Colonic mucosa (tissue), 4 donors: ENCODE measurements around the gene SLCO3A1. TPM values are rescaled to one million over a fixed set of nuclear protein-coding genes. Genes with fewer than 3 reads are reported as not detected.

Experiments used
- DNase-seq: peaks from one replicate; pipeline ENCODE4 v3.0.0-alpha.2; 2020
- H3K27ac ChIP-seq: fragments of 200-600 bp; one replicate; pipeline ENCODE4 v1.8.0; 2021
- H3K27me3 ChIP-seq: fragments of 200-600 bp; one replicate; pipeline ENCODE4 v1.8.0; 2021
- H3K36me3 ChIP-seq: fragments of 200-600 bp; one replicate; pipeline ENCODE4 v1.8.0; 2021
- H3K4me1 ChIP-seq: fragments of 200-600 bp; one replicate; pipeline ENCODE4 v1.8.0; 2021; ENCODE audit warnings: mild to moderate bottlenecking
- H3K4me3 ChIP-seq: fragments of 200-600 bp; one replicate; pipeline ENCODE4 v1.8.0; 2021
- H3K9ac ChIP-seq, 2 donors: one replicate each; pipeline ENCODE4 v1.7.0; 2013; ENCODE audit warnings: control low read depth in 2 of 2, low read depth in 2 of 2, low read length in 2 of 2
- H3K9me3 ChIP-seq: fragments of 200-600 bp; one replicate; pipeline ENCODE4 v1.8.0; 2021
- CTCF ChIP-seq: fragments of 200-600 bp; IDR thresholded peaks from one replicate; pipeline ENCODE4 v1.8.0; 2022; ENCODE audit warnings: antibody characterized with exemption, mild to moderate bottlenecking
- intact Hi-C: fragments of 100-400 bp; cut with DNase I; formaldehyde crosslinking; loops from one replicate; pipeline ENCODE4 v1.14.1; 2022
- total RNA-seq, 2 donors: library from RNA; stranded (reverse); fragmentation: NEBNext Ultra II Directional in 1 of 2; extraction: Animal tissue kit (Norgen Biotek cat#: 25700) in 1 of 2; gene quantifications; one replicate each; pipeline ENCODE4 v1.2.1, GENCODE V29; 2021
- donor health status: healthy.
- donor health status: DM: no; HTN: no; CAD: no.
- donor health status: DM: no; HTN: no; CAD: no.

Gene SLCO3A1
- total RNA-seq, 2 donors from 2014 or later: 11.4 to 24.6 TPM

- H3K4me3 ChIP-seq: no peak overlapping the region
- H3K27me3 ChIP-seq: no peaks in the 10 kb centered on the region
- intact Hi-C loops: no loop called here
- no peaks in the 10 kb centered on the region for H3K36me3 ChIP-seq
- H3K27ac ChIP-seq: no peak overlapping the region
- TF ChIP-seq CTCF: no peak
- H3K9ac ChIP-seq: no peak overlapping the region
- H3K9me3 ChIP-seq: no peaks in the 10 kb centered on the region
- DNase-seq: no peak
- no peaks in the 10 kb centered on the region for H3K4me1 ChIP-seq
These were observed 67.8 kb downstream of the SLCO3A1 start for GRCh38 chr15:91921188-91921842.

DNA sequence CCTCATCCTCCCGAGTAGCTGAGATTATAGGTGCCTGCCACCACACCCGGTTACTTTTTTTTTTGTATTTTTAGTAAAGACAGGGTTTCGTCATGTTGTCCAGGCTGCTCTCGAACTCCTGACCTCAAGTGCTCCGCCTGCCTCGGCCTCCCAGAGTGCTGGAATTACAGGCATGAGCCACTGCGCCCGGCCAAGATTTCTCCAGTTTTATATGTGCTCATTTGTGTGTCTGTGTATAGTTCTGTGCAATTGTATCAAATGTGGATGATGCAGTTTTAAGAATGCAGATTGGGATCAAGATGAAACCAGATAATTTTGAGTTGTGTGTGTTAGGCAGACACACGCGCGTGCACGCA, 68.3 kb downstream of the SLCO3A1 start:
- Histone ChIP-seq H3K4me3 (no peak overlapping the region), H3K9ac (no peak overlapping the region), H3K27me3 (no peaks in the 10 kb centered on the region), H3K27ac (no peak overlapping the region), H3K36me3 (no peaks in the 10 kb centered on the region), H3K4me1 (no peaks in the 10 kb centered on the region), H3K9me3 (no peaks in the 10 kb centered on the region)
- intact Hi-C loops: no loop called here
- no peak for DNase-seq
- TF ChIP-seq CTCF: no peak

DNA sequence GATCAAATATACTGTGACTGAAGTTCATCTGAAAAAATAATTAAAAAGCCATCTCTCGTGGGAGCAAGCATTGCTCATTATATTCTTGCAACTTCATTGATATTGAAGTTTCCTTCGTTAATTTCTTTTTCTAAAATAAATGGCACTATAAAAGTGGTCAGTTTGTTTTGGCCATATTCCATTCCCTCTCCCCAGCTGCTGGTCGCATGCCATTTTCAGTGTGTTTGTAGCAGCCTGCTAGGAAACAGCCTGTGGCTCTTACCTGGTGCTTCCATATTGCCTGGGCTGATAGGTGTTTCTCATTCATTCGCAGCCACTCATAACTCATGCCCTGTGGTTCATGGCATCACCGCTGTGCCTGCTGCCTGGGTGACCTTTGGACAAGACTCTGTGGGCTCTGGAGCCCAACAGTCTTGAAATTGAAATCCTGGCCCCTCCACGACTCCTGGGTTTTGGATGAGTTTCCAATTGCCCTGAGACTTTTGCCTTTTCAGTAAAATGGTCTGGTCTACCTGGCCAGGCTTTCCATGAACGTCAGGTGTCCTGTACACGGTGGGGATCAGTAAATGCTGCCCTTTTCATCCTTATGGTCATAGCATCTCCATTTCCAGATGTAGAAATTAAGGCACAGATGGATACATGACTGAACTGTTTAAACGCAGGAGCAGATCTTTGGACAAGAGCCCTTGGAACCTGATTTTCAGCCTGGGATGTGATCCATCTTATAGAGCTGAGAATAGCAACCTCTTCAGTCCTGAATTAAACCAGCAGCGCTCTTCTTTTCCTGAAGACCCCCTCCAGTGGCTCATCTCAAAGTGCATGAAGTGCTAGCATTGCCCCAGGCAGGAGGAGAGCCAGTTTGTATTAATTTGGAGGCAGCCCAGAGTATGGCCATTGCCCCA, 69.4 kb downstream of the SLCO3A1 start:
- Histone ChIP-seq H3K36me3 (no peaks in the 10 kb centered on the region), H3K27me3 (no peaks in the 10 kb centered on the region), H3K4me3 (no peak overlapping the region), H3K4me1 (no peaks in the 10 kb centered on the region), H3K9ac (no peak overlapping the region), H3K27ac (no peak overlapping the region), H3K9me3 (no peaks in the 10 kb centered on the region)
- TF ChIP-seq CTCF: no peak
- DNase-seq: peak; percentile 40
- intact Hi-C loops: no loop called here

GRCh38 chr15:91924183-91924582, 70.7 kb downstream of the SLCO3A1 start:
- no peak overlapping the region for H3K4me3 ChIP-seq
- H3K27me3 ChIP-seq: no peaks in the 10 kb centered on the region
- peak overlapping the region; percentile 61 for H3K27ac ChIP-seq
- H3K9me3 ChIP-seq: no peaks in the 10 kb centered on the region
- TF ChIP-seq CTCF: no peak
- no peaks in the 10 kb centered on the region for H3K36me3 ChIP-seq
- H3K9ac ChIP-seq: no peak overlapping the region
- DNase-seq: no peak
- H3K4me1 ChIP-seq: peaks cover 3% of the 10 kb centered on the region
- intact Hi-C loops: no loop called here

- DNase-seq: peak; percentile 64
- Histone ChIP-seq H3K9ac (peak overlapping the region in 1 of 2 donors; percentile 37), H3K36me3 (no peaks in the 10 kb centered on the region), H3K27ac (peak overlapping the region; percentile 61), H3K4me1 (peaks cover 3% of the 10 kb centered on the region), H3K27me3 (no peaks in the 10 kb centered on the region), H3K9me3 (no peaks in the 10 kb centered on the region), H3K4me3 (no peak overlapping the region)
- TF ChIP-seq CTCF: no peak
- intact Hi-C loops: no loop called here
These were observed 71.5 kb downstream of the SLCO3A1 start for GRCh38 chr15:91924837-91925495.
